ENCODE measurements around the gene SORBS2.

- TF ChIP-seq, protein P1, sequence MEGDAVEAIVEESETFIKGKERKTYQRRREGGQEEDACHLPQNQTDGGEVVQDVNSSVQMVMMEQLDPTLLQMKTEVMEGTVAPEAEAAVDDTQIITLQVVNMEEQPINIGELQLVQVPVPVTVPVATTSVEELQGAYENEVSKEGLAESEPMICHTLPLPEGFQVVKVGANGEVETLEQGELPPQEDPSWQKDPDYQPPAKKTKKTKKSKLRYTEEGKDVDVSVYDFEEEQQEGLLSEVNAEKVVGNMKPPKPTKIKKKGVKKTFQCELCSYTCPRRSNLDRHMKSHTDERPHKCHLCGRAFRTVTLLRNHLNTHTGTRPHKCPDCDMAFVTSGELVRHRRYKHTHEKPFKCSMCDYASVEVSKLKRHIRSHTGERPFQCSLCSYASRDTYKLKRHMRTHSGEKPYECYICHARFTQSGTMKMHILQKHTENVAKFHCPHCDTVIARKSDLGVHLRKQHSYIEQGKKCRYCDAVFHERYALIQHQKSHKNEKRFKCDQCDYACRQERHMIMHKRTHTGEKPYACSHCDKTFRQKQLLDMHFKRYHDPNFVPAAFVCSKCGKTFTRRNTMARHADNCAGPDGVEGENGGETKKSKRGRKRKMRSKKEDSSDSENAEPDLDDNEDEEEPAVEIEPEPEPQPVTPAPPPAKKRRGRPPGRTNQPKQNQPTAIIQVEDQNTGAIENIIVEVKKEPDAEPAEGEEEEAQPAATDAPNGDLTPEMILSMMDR (IDR thresholded peaks at IDR 0.05): no peak
- TF ChIP-seq POLR2A (IDR thresholded peaks at IDR 0.05): no peak
Measured at GRCh38 chr4:185712350-185713024, 99.5 kb downstream of the SORBS2 start.
